Osteoblast (primary cell): ENCODE measurements around the gene AFAP1. TPM values are rescaled to one million over a fixed set of nuclear protein-coding genes. Genes with fewer than 3 reads are reported as not detected.

ENCODE experiments used
- DNase-seq: peaks from one replicate; pipeline ENCODE4 v3.0.0; 2011; ENCODE audit warnings: low spot score, mixed read lengths; ENCODE audit not compliant: insufficient read length; ENCODE audit errors: missing footprints
- H2AFZ ChIP-seq: 2 replicates; pipeline ENCODE4 v1.6.0; 2011; ENCODE audit warnings: mild to moderate bottlenecking, low read length
- H3K27ac ChIP-seq: 2 replicates; pipeline ENCODE4 v1.5.1; 2011; ENCODE audit warnings: mild to moderate bottlenecking, low read depth, low read length, moderate library complexity
- H3K27me3 ChIP-seq: 2 replicates; pipeline ENCODE4 v1.6.0; 2012; ENCODE audit warnings: mild to moderate bottlenecking, control low read depth, inconsistent platforms, low read length, moderate library complexity; ENCODE audit not compliant: insufficient read depth
- H3K36me3 ChIP-seq: 2 replicates; pipeline ENCODE4 v1.5.1; 2011; ENCODE audit warnings: mild to moderate bottlenecking, low read length, control low read depth, moderate library complexity; ENCODE audit not compliant: insufficient read depth
- H3K4me1 ChIP-seq: 2 replicates; pipeline ENCODE4 v1.5.1; 2011; ENCODE audit warnings: mild to moderate bottlenecking, low read length, control low read depth, moderate library complexity; ENCODE audit not compliant: insufficient read depth
- H3K4me2 ChIP-seq: 2 replicates; pipeline ENCODE4 v1.6.0; 2011; ENCODE audit warnings: mild to moderate bottlenecking, low read length; ENCODE audit not compliant: insufficient read depth
- H3K4me3 ChIP-seq: fragments of 200-600 bp; sonication (generic); 3 replicates; pipeline ENCODE4 v1.5.1; 2012; ENCODE audit warnings: mild to moderate bottlenecking, low read length, inconsistent platforms; ENCODE audit not compliant: insufficient read depth
- H3K79me2 ChIP-seq: 2 replicates; pipeline ENCODE4 v1.6.0; 2012; ENCODE audit warnings: mild to moderate bottlenecking, low read length, control low read depth, inconsistent platforms; ENCODE audit not compliant: insufficient read depth
- H3K9me3 ChIP-seq: 2 replicates; pipeline ENCODE4 v1.5.1; 2011; ENCODE audit warnings: low read depth, low read length, control low read depth
- H4K20me1 ChIP-seq: 2 replicates; pipeline ENCODE4 v1.6.0; 2012; ENCODE audit warnings: mild to moderate bottlenecking, low read length, control low read depth; ENCODE audit not compliant: insufficient read depth
- total RNA-seq: library from RNA; depleted of rRNA; stranded (reverse); fragments of >200 nt; gene quantifications from 2 replicates; pipeline ENCODE4 v1.2.3, GENCODE V29; 2012
- TF ChIP-seq, protein P1 (sequence below): IDR thresholded peaks from 2 replicates; pipeline ENCODE4 v1.5.1; 2011; ENCODE audit warnings: mild to moderate bottlenecking, low read depth, low read length, moderate library complexity; ENCODE audit errors: extremely low read depth

AFAP1 gene
- total RNA-seq, 1 donor: 101 TPM

DNA sequence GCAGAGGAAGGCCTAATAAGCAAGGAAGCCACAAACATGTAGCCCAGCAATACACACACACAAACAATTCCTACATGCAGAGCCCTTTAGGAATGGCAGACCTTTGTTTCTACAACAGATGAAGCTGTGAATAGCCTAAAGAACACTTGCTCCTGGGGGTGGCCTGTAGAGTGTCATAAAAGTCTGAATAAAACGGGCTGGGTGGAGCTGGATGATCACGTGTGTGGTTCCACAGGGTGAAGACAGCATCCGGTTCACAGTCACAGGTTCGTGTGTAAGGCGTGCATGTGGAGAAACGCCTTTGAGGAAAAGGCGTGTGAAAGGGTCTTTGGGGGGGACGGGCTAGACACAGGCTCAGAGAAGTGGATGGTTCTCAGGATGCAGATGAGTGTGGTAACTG is 156.1 kb downstream of the AFAP1 start:
- peaks cover 96% of the 10 kb centered on the region for H3K79me2 ChIP-seq
- no peak overlapping the region for H3K4me3 ChIP-seq
- no peak overlapping the region for H3K4me2 ChIP-seq
- no peaks in the 10 kb centered on the region for H3K27me3 ChIP-seq
- H2AFZ ChIP-seq: no peak overlapping the region
- TF ChIP-seq, protein P1, sequence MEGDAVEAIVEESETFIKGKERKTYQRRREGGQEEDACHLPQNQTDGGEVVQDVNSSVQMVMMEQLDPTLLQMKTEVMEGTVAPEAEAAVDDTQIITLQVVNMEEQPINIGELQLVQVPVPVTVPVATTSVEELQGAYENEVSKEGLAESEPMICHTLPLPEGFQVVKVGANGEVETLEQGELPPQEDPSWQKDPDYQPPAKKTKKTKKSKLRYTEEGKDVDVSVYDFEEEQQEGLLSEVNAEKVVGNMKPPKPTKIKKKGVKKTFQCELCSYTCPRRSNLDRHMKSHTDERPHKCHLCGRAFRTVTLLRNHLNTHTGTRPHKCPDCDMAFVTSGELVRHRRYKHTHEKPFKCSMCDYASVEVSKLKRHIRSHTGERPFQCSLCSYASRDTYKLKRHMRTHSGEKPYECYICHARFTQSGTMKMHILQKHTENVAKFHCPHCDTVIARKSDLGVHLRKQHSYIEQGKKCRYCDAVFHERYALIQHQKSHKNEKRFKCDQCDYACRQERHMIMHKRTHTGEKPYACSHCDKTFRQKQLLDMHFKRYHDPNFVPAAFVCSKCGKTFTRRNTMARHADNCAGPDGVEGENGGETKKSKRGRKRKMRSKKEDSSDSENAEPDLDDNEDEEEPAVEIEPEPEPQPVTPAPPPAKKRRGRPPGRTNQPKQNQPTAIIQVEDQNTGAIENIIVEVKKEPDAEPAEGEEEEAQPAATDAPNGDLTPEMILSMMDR: no peak
- peak overlapping the region; percentile 68 for H3K27ac ChIP-seq
- H4K20me1 ChIP-seq: peaks cover 56% of the 10 kb centered on the region
- H3K36me3 ChIP-seq: peaks cover 96% of the 10 kb centered on the region
- no peaks in the 10 kb centered on the region for H3K9me3 ChIP-seq
- peaks cover 42% of the 10 kb centered on the region for H3K4me1 ChIP-seq
- DNase-seq: peak; percentile 30

DNA sequence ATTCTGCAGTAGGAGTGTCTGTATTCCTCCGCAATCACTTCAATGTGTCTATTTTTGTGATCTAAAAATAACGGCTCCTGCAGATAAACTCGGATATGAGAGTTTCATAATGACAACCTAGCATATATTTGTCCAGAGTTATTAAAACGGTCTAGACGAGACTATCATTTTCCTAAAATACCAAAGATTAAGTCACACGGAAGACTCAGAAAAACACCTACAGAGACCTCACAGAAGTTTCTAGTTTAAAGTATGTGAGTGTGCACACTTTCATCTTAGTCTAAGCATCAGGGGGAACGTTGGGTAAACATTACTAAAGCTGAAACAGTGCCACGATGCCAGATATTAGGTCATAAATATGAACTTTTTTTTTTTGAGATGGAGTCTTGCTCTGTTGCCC is 156.9 kb downstream of the AFAP1 start:
- Histone ChIP-seq H3K27ac (peak overlapping the region; percentile 59), H3K4me1 (peaks cover 42% of the 10 kb centered on the region), H3K79me2 (peaks cover 98% of the 10 kb centered on the region)

DNA sequence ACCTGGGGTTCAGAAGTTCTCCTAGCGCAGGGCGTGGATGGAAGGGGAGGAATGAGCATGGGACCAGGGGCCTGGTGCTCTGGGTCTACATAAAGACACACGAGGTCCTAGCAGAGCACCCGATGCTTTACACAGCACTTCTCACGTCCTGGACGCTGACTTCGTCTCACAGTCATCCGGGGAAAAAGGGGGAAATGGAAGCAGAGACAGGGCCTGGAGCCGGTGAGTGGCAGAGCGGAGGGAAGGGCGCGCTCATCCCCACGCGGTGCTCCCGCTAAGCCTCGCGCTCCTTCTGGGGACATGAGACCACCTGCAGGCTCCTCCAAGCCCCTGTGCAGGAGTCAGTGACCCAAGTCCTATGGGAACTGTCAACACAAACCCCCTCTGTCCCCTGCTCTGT is 157.7 kb downstream of the AFAP1 start:
- peak overlapping the region; percentile 59 for H3K27ac ChIP-seq
- H3K4me2 ChIP-seq: no peak overlapping the region
- peaks cover 98% of the 10 kb centered on the region for H3K79me2 ChIP-seq
- H3K4me1 ChIP-seq: peaks cover 42% of the 10 kb centered on the region
- peak; percentile 80 for DNase-seq
- no peak overlapping the region for H3K4me3 ChIP-seq
- H2AFZ ChIP-seq: no peak overlapping the region
- no peaks in the 10 kb centered on the region for H3K27me3 ChIP-seq
- H4K20me1 ChIP-seq: peaks cover 57% of the 10 kb centered on the region
- TF ChIP-seq, protein P1: no peak
- no peaks in the 10 kb centered on the region for H3K9me3 ChIP-seq
- peaks cover 98% of the 10 kb centered on the region for H3K36me3 ChIP-seq

More for the DNA sequence above, 156.9 kb downstream of the AFAP1 start:
- H3K4me2 ChIP-seq: no peak overlapping the region
- no peaks in the 10 kb centered on the region for H3K9me3 ChIP-seq
- peak; percentile 85 for DNase-seq
- no peak overlapping the region for H3K4me3 ChIP-seq
- H2AFZ ChIP-seq: no peak overlapping the region
- peaks cover 97% of the 10 kb centered on the region for H3K36me3 ChIP-seq
- TF ChIP-seq, protein P1: no peak
- H3K27me3 ChIP-seq: no peaks in the 10 kb centered on the region
- peaks cover 54% of the 10 kb centered on the region for H4K20me1 ChIP-seq

DNA sequence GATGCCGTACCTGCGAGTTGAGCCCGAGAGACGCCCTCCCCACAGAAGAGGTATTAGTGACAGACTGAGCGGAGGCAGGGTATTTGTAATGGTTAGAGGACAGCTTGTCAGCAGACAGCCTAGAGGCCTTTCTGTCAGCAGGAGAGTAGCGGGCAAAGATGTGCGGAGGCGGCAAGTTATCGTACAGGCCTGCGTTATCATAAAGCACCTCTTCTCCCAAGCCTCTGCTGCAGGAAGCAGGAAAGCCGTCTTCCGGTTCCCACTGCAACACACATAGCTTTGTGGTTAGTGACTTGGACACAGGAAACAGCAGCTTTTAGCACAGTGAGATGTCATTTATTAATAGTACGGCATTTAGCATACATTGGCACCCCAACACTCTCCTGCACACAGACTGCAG is 158.3 kb downstream of the AFAP1 start:
- H4K20me1 ChIP-seq: peaks cover 53% of the 10 kb centered on the region
- peak overlapping the region; percentile 59 for H3K27ac ChIP-seq
- no peaks in the 10 kb centered on the region for H3K9me3 ChIP-seq
- H3K4me3 ChIP-seq: no peak overlapping the region
- H3K4me1 ChIP-seq: peaks cover 42% of the 10 kb centered on the region
- H2AFZ ChIP-seq: no peak overlapping the region
- peaks cover 98% of the 10 kb centered on the region for H3K36me3 ChIP-seq
- TF ChIP-seq, protein P1: no peak
- peak; percentile 77 for DNase-seq
- H3K4me2 ChIP-seq: no peak overlapping the region
- peaks cover 98% of the 10 kb centered on the region for H3K79me2 ChIP-seq
- H3K27me3 ChIP-seq: no peaks in the 10 kb centered on the region
